Progenitor cell of endocrine pancreas (in vitro differentiated cells): ENCODE data around the gene KRT28. TPM values are rescaled to one million over a fixed set of nuclear protein-coding genes. Genes with fewer than 3 reads are reported as not detected.

Experiments
- DNase-seq: peaks from one replicate; pipeline ENCODE4 v3.0.0; 2021; ENCODE audit warnings: low spot score; ENCODE audit not compliant: unreplicated experiment
- H3K27ac Mint-ChIP-seq: 2 replicates; pipeline ENCODE4 v1.8.0; 2021; ENCODE audit warnings: mild to moderate bottlenecking, moderate library complexity, mixed read lengths
- H3K27me3 Mint-ChIP-seq: 2 replicates; pipeline ENCODE4 v1.8.0; 2021; ENCODE audit warnings: mixed read lengths
- H3K36me3 Mint-ChIP-seq: 2 replicates; pipeline ENCODE4 v1.8.0; 2022; ENCODE audit warnings: mixed read lengths; ENCODE audit not compliant: insufficient read depth
- H3K4me1 Mint-ChIP-seq: 2 replicates; pipeline ENCODE4 v1.8.0; 2021; ENCODE audit warnings: low read depth, mixed read lengths
- H3K4me3 Mint-ChIP-seq: 2 replicates; pipeline ENCODE4 v1.8.0; 2021; ENCODE audit warnings: low read depth, mild to moderate bottlenecking, moderate library complexity, mixed read lengths
- H3K9me3 Mint-ChIP-seq: 2 replicates; pipeline ENCODE4 v1.8.0; 2021; ENCODE audit warnings: low read depth, mixed read lengths
- CTCF ChIP-seq: fragments of 200-600 bp; sonication (generic); IDR thresholded peaks from one replicate; pipeline ENCODE4 v1.5.0; 2021; ENCODE audit warnings: antibody characterized with exemption, mild to moderate bottlenecking; ENCODE audit not compliant: unreplicated experiment
- total RNA-seq: library from RNA; stranded (reverse); gene quantifications from 2 replicates; pipeline ENCODE4 v1.2.1, GENCODE V29; 2021

Gene KRT28
- total RNA-seq, 1 donor from 2014 or later: not detected

GRCh38 chr17:40801157-40801556, 1.4 kb upstream of the KRT28 start:
- H3K9me3 Mint-ChIP-seq: no peaks in the 10 kb centered on the region
- no peak overlapping the region for H3K4me3 Mint-ChIP-seq
- H3K27ac Mint-ChIP-seq: no peak overlapping the region
- peaks cover 2% of the 10 kb centered on the region for H3K4me1 Mint-ChIP-seq
- H3K27me3 Mint-ChIP-seq: peaks cover 16% of the 10 kb centered on the region
- no peaks in the 10 kb centered on the region for H3K36me3 Mint-ChIP-seq
- TF ChIP-seq CTCF: no peak
- no peak for DNase-seq

- Mint-ChIP-seq H3K4me1 (peaks cover 2% of the 10 kb centered on the region), H3K36me3 (no peaks in the 10 kb centered on the region), H3K9me3 (no peaks in the 10 kb centered on the region), H3K27ac (no peak overlapping the region), H3K4me3 (no peak overlapping the region), H3K27me3 (peaks cover 14% of the 10 kb centered on the region)
- TF ChIP-seq CTCF: no peak
- no peak for DNase-seq
These were observed 622 bp upstream of the KRT28 start for GRCh38 chr17:40800381-40800780.

DNA sequence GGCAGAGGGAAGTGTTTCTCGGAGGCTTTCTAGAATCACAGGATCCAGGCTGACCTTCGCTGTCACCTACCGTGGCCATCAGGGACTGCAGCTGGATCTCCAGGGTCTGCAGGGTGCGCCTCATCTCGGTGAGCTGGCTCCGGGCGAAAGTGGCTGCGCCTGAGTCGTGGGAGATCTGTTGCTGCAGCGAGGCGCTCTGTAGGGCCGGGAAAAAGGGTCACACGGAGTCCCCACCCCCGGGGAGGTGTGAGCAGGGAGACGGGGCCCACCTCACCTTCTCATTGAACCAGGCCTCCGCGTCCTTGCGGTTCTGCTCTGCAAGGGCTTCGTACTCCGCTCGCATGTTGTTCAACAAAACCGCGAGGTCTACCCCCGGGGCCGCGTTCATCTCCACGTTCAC, 2.9 kb downstream of the KRT28 start:
- no peak overlapping the region for H3K27ac Mint-ChIP-seq
- H3K4me1 Mint-ChIP-seq: no peaks in the 10 kb centered on the region
- H3K36me3 Mint-ChIP-seq: no peaks in the 10 kb centered on the region
- no peaks in the 10 kb centered on the region for H3K9me3 Mint-ChIP-seq
- no peak overlapping the region for H3K4me3 Mint-ChIP-seq
- TF ChIP-seq CTCF: no peak
- DNase-seq: no peak
- peaks cover 24% of the 10 kb centered on the region for H3K27me3 Mint-ChIP-seq

DNA sequence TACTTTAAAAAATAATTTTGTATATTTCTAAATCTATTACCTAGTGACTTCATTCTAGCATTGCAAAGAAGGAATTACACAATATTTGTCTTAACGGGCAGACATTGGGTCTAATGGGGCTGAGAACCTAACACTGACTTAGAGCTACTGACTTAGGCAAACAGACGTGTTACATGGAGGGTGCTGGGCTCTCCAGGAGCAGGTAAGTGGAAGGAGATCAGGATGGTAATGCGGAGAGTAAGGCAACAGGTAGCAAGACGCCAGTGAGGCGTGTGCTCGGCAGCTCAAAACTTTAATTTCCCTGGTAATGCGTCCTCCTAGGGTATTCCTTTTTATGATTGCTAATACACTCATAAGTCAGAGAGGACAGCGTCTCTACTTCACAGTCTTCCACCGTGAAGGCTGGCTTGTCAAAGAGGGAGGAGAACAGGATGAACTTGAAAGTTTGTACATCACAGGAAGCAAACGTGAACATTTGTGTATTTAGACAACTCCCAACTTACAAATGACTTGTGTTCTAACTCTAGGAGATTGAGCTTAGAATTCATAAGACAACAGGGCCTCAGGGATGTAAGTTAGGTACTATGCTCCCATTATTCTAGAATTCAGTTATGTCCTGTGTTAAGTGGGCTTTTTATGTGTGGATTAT, 4.6 kb downstream of the KRT28 start:
- no peak for TF ChIP-seq CTCF
- no peak for DNase-seq
- no peaks in the 10 kb centered on the region for H3K36me3 Mint-ChIP-seq
- H3K27me3 Mint-ChIP-seq: peaks cover 24% of the 10 kb centered on the region
- no peaks in the 10 kb centered on the region for H3K9me3 Mint-ChIP-seq
- no peak overlapping the region for H3K4me3 Mint-ChIP-seq
- no peaks in the 10 kb centered on the region for H3K4me1 Mint-ChIP-seq
- H3K27ac Mint-ChIP-seq: no peak overlapping the region

DNA sequence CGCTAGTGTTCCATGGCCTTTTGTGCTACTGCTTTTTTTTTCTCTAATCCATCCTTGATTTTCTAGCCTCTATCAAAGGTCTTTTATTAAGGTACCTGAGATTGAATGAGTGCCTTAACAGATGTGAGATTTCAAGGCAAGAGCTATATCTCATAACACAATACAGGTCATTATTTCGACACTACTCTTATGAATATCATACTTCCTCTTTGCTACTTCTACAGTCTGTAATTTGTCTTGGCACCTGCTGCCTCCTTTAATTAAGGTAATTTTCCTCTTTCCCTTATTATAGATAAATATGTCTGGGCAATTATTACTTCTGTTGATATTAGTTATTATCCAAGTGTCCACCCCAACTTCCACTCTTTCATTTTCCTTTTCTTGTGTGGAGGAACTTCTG, 5.3 kb downstream of the KRT28 start:
- Mint-ChIP-seq H3K4me3 (no peak overlapping the region), H3K4me1 (no peaks in the 10 kb centered on the region), H3K36me3 (no peaks in the 10 kb centered on the region), H3K27me3 (peaks cover 23% of the 10 kb centered on the region), H3K9me3 (no peaks in the 10 kb centered on the region), H3K27ac (no peak overlapping the region)
- no peak for TF ChIP-seq CTCF
- DNase-seq: no peak
